Measurements from ENCODE around the gene HMSD.

The HMSD gene

DNA sequence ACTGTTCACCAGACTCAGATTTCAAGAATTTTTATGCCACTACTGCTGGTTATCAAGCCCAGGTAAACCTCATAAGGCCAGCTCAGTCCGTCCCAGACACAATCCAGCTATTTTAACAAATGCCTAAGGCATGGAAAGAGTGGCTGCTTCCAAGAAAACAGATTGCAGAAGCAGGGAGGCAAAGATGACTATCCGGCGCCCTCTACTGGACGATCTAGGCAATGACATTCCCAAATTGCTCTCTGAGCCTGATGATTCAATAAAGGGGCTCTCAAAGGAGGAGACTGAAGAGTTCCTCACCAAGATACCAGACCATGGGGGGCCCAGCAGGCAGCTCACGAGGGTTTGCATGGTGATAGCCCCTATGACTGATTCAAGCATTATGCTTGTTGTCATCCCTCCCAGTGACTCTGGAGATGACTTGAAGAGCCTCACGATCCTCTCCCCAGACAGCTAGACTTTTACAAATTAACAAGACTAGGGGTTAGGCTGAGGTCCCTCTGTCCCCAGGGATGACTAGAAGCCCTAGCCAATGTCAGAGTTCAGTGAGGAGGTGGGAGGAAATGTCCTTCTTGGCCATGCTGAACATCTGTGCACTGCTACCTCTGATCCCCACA is 45.8 kb downstream of the HMSD start:
- no peak for DNase-seq (ENCODE audit: low read depth)

DNA sequence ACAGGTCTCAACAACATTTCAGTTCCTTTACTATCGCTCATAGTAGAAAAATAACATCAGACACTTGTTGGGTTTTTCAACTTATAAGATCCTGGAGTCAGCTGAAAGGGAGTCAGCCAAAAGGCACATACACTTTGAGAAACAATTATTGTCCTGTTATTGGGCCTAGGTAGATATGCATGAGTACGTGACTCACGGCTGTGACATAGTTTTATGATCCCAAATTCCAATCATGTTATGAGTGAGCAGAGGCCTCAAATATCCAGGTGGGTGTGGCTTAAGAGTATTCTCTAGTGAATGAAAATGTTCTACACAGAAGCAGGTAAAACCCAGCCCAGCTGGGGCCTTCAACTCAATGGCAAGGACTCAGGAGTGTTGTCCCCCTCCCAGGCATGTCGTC is 47.9 kb downstream of the HMSD start:
- DNase-seq (ENCODE audit: low read depth), result no peak

GRCh38 chr18:63997606-63998005 is 48.5 kb downstream of the HMSD start:
- DNase-seq (ENCODE audit: low read depth), result no peak

DNA sequence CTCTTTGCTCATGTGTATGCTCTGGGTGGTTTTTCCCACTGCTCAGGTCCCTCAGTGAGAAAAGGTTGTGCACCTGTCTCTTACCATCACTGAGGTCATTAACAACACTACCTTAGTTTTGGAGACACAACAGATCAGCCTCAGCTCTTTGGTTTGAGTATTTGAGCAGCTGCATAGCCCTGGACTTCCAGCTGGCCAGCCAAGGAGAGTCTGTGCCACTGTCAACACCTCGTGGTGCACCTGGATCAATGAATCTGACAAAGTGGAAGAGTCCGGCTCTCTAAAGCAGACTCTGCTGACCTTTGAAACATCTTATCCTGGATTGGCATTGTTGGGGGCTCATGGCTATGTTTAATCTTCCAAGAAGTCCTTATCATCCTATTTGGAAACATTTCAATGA is 50.8 kb downstream of the HMSD start:
- no peak for DNase-seq (ENCODE audit: low read depth)

GRCh38 chr18:64002581-64002980 is 53.5 kb downstream of the HMSD start:
- no peak for DNase-seq (ENCODE audit: low read depth)

- DNase-seq (ENCODE audit: low read depth), result no peak
Observed at GRCh38 chr18:64009305-64009704, 60.2 kb downstream of the HMSD start.

Data from T-helper 22 cell (primary cell).